Mesothelial cell of epicardium (in vitro differentiated cells): Measurements from ENCODE around the gene GSTO2. TPM values are rescaled to one million over a fixed set of nuclear protein-coding genes. Genes with fewer than 3 reads are reported as not detected.

Experiments used
- DNase-seq, 2 experiments: peaks; one replicate each; pipeline ENCODE4 v3.0.0; 2021; ENCODE audit warnings: low spot score in 2 of 2; ENCODE audit not compliant: unreplicated experiment in 2 of 2
- H3K27ac Mint-ChIP-seq: 2 replicates; pipeline ENCODE4 v1.8.0; 2021; ENCODE audit warnings: mixed read lengths
- H3K27me3 Mint-ChIP-seq: 2 replicates; pipeline ENCODE4 v1.8.0; 2021; ENCODE audit warnings: low read depth, mixed read lengths
- H3K36me3 Mint-ChIP-seq: 2 replicates; pipeline ENCODE4 v1.8.0; 2021; ENCODE audit warnings: mixed read lengths
- H3K4me1 Mint-ChIP-seq: 2 replicates; pipeline ENCODE4 v1.8.0; 2021; ENCODE audit warnings: mixed read lengths
- H3K4me3 Mint-ChIP-seq: 2 replicates; pipeline ENCODE4 v1.8.0; 2021; ENCODE audit warnings: mild to moderate bottlenecking, moderate library complexity, mixed read lengths
- H3K9me3 Mint-ChIP-seq: 2 replicates; pipeline ENCODE4 v1.8.0; 2021; ENCODE audit warnings: mixed read lengths
- total RNA-seq: library from RNA; stranded (reverse); gene quantifications from 3 replicates; pipeline ENCODE4 v1.2.1, GENCODE V29; 2021
- TF ChIP-seq, protein P1 (sequence below): fragments of 200-600 bp; sonication (generic); IDR thresholded peaks from one replicate; pipeline ENCODE4 v1.5.0; 2021; ENCODE audit warnings: antibody characterized with exemption; ENCODE audit not compliant: unreplicated experiment

GSTO2 gene
- total RNA-seq, 1 donor from 2014 or later: 11.7 TPM

DNA sequence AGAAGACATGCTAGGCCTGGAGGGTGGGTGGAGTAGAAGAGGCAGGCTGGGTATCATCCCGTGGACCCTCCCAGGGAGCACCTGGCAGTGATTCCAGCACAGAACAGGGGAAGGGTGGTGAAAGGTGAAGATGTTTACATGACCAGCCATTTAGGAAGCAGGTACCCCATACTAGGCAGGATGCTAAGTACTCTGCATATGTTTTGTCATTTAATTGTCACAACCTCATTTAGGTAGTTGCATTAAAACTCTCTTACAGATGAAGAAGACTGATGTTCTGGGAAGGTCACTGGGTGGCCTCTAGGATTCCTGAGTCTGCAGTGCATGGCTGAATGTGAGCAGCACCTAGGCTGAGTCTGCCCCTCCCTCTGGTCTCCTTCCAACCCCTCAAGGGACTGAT lies 54.1 kb downstream of the GSTO2 start:
- H3K27ac Mint-ChIP-seq: no peak overlapping the region
- no peak for DNase-seq
- H3K9me3 Mint-ChIP-seq: no peaks in the 10 kb centered on the region
- no peaks in the 10 kb centered on the region for H3K27me3 Mint-ChIP-seq
- H3K36me3 Mint-ChIP-seq: peaks cover 4% of the 10 kb centered on the region
- H3K4me1 Mint-ChIP-seq: peaks cover 37% of the 10 kb centered on the region
- TF ChIP-seq, protein P1, sequence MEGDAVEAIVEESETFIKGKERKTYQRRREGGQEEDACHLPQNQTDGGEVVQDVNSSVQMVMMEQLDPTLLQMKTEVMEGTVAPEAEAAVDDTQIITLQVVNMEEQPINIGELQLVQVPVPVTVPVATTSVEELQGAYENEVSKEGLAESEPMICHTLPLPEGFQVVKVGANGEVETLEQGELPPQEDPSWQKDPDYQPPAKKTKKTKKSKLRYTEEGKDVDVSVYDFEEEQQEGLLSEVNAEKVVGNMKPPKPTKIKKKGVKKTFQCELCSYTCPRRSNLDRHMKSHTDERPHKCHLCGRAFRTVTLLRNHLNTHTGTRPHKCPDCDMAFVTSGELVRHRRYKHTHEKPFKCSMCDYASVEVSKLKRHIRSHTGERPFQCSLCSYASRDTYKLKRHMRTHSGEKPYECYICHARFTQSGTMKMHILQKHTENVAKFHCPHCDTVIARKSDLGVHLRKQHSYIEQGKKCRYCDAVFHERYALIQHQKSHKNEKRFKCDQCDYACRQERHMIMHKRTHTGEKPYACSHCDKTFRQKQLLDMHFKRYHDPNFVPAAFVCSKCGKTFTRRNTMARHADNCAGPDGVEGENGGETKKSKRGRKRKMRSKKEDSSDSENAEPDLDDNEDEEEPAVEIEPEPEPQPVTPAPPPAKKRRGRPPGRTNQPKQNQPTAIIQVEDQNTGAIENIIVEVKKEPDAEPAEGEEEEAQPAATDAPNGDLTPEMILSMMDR: no peak
- H3K4me3 Mint-ChIP-seq: no peak overlapping the region

DNA sequence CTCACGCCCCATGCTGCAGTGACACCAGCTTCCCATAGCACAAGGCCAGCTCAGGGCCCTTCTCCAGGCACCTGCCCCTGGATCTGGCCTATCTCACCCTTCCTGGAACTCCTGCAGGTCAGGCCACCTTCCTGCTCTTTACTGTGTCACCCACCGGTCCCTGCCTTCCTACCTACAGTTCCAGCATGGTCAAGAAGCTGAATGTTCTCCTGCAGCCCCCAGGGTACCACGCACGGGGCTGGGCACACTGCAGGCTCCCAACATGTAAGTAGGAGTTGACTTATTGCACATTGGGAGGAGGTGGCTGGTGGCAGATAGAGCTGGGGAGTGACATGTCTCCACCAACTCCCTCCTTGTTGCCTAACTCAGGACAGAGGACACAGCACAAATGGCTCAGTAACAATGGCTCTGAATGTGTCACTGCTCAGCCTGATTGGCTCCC lies 54.8 kb downstream of the GSTO2 start:
- TF ChIP-seq, protein P1: no peak
- Mint-ChIP-seq H3K4me3 (no peak overlapping the region), H3K4me1 (peaks cover 44% of the 10 kb centered on the region), H3K27me3 (no peaks in the 10 kb centered on the region), H3K27ac (no peak overlapping the region), H3K9me3 (no peaks in the 10 kb centered on the region), H3K36me3 (peaks cover 3% of the 10 kb centered on the region)
- no peak for DNase-seq

DNA sequence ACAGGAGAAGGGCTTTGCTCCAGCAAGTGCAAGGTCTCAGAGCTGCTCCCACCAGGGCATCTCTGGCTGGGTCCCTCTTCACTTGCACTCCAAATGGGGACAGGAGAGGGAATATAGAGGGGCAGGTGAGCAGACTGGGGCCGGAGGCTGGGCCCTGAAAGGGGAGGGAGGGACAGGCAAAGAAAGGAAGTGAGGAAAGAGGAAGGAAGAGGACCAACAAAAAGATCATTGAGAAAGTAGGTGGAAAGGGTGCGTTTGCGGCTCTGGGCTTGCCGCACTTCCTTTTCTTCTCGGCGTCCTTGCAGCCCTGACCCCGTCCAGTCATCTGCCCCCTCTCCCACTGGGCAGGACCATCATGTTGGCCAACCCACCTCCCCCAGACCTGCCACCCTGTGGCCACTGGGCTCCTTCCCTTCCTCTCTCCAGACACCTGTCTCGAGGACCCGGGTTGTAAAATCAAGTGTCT lies 55.3 kb downstream of the GSTO2 start:
- Mint-ChIP-seq H3K4me3 (no peak overlapping the region), H3K36me3 (peaks cover 3% of the 10 kb centered on the region), H3K27me3 (no peaks in the 10 kb centered on the region), H3K27ac (no peak overlapping the region), H3K4me1 (peaks cover 49% of the 10 kb centered on the region), H3K9me3 (no peaks in the 10 kb centered on the region)
- no peak for DNase-seq
- TF ChIP-seq, protein P1: no peak

DNA sequence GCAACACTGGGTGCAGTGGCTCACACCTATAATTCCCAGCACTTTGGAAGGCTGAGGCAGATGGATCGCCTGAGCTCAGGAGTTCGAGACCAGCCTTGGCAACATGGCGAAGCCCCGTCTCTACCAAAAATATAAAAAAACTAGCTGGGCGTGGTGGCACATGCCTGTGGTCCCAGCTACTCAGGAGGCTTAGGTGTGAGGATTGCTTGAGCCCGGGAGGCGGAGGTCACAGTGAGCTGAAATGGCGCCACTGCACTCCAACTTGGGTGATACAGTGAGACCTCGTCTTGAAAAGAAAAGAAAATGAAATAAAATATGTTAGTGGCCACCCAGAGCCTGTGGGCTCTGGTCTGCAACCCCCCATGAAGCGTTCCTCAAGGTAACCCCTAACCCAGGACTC lies 55.9 kb downstream of the GSTO2 start:
- no peaks in the 10 kb centered on the region for H3K27me3 Mint-ChIP-seq

DNA sequence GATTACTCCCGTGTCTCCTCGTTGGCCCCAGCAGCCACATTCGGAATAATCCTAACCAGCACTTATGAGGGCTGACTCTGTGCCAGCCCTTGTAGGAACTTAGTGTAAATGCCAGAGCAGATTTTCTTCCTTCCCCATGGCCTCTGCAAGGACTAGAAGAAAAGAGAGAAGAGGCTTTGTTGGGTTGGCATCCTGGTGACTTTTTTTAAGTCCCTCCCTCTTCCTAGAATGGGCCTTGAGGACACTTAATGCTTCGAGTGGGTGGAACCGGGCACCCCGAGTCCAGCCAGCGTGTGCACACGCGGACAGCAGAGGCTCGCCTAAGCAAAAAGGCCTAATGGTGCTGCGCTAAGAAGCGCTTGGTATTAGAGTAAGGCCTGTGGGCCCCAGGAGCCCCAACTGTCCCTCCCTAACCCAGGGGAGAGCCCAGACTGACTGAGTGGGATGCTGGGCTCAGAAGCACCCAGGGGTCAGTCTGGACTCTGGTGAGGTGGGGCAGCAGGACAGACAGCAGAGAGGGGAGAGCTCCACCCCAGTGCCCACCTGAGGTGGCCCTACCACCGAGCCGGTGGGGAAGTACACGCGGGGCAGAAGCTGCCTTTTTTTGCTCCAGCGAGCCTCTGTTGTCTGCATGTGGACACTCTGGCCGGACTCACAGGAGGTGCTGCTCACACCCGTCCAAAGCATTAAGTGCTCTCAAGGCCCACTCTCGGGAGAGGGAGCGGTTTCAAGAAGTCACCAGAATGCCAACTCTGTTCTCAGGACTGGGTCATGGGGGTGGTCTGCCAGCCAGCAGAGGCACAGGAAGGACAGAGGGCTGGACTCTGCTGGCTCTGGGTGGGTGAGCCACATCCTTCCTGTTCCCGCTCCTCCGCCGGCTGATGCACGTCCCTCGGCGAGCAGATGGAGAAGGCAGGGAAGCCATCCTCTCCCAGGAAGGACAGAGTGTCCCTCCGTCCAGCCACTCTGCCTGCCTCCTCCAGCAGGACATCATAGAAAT lies 56.8 kb downstream of the GSTO2 start:
- no peaks in the 10 kb centered on the region for H3K27me3 Mint-ChIP-seq
- no peak for DNase-seq
- H3K9me3 Mint-ChIP-seq: no peaks in the 10 kb centered on the region
- peaks cover 3% of the 10 kb centered on the region for H3K36me3 Mint-ChIP-seq
- no peak overlapping the region for H3K4me3 Mint-ChIP-seq
- peaks cover 54% of the 10 kb centered on the region for H3K4me1 Mint-ChIP-seq
- H3K27ac Mint-ChIP-seq: peak overlapping the region; percentile 43
- TF ChIP-seq, protein P1: no peak

More for the DNA sequence above, 55.9 kb downstream of the GSTO2 start:
- Mint-ChIP-seq H3K27ac (peak overlapping the region; percentile 40), H3K36me3 (peaks cover 3% of the 10 kb centered on the region), H3K9me3 (no peaks in the 10 kb centered on the region), H3K4me1 (peaks cover 50% of the 10 kb centered on the region), H3K4me3 (no peak overlapping the region)
- no peak for DNase-seq
- TF ChIP-seq, protein P1: no peak
